ENCODE results near the gene GHR.

Gene GHR

DNA sequence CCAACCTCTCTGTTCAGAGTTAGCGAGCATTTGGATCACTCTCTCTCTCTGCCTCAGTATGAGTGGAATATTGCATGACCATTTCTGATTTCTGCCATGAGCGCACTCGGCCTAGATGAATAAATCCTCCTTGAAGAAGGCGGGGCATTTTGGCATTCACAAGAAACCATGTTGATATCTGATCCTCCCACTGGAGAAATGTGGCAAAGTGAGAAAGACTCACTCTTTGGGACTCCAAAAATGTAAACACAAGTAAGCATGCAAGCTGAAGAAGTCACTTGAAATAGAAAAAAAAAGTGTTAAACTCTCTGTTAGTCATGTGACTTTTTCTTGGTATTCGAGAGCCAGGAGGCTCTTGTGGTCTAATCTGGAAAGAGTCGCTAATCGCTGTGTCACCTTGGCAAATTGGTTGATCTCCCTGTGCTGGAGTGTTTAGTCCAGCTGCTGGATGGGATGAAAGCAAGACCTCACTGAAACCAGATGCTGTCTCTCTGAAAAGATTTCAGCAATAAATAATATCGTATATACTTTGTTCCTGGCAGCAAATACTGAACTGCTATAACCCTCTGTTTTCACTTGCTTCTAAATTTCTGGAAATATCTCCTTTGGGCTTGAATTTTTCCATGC, 95.5 kb downstream of the GHR start:
- no peak for DNase-seq

GRCh38 chr5:42520203-42520602, 97.0 kb downstream of the GHR start:
- DNase-seq = no peak

DNA sequence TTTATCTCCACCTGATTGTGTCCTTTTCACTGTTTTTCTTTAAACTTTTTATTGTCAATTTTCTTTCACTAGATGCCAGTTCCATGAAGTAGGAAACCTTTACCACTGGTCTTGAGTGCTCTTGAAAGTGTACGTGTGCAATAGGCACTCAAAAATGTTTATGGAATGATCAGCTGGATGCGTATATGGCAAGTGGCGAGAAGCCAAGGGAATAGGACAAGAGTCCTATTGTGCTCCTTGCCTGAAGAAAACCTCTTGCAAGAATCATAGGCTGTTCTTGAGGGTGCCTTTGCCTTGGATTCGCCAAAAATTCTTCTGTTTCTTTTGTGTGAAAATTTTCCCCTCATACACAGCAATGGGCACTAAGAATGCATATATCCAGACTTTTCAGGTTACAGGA, 97.7 kb downstream of the GHR start:
- DNase-seq = no peak

- DNase-seq = no peak
These were observed 98.2 kb downstream of the GHR start for GRCh38 chr5:42521406-42521805.

- no peak for DNase-seq
These were observed 99.5 kb downstream of the GHR start for GRCh38 chr5:42522783-42523182.

- no peak for DNase-seq
These were observed 102.9 kb downstream of the GHR start for GRCh38 chr5:42526179-42526578.

GRCh38 chr5:42531611-42532010, 108.4 kb downstream of the GHR start:
- DNase-seq = no peak

DNA sequence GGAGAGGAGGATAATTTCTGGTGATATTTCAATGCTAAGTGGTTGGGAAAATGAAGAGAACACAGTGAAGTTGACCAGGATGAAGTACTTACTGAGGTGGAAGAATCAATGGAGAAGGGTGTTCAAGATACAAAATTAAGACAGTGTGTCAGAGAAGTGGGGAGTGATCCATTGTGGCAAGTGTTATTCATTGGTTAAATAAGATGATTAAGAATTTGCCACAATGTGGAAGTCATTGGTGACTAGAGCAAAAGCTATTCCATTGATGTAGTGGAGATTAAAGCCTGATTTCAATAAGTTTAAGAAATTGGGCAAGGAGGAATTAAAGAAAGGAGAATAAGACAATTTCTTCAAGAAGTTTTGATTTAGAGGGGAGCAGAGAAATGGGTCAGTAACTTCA, 118.9 kb downstream of the GHR start:
- DNase-seq = no peak

GRCh38 chr5:42543774-42544173, 120.5 kb downstream of the GHR start:
- DNase-seq = no peak

GRCh38 chr5:42545038-42545437, 121.8 kb downstream of the GHR start:
- DNase-seq = no peak

- no peak for DNase-seq
These were observed 123.9 kb downstream of the GHR start for GRCh38 chr5:42547141-42547540.

GRCh38 chr5:42547894-42548293, 124.7 kb downstream of the GHR start:
- DNase-seq = no peak

DNA sequence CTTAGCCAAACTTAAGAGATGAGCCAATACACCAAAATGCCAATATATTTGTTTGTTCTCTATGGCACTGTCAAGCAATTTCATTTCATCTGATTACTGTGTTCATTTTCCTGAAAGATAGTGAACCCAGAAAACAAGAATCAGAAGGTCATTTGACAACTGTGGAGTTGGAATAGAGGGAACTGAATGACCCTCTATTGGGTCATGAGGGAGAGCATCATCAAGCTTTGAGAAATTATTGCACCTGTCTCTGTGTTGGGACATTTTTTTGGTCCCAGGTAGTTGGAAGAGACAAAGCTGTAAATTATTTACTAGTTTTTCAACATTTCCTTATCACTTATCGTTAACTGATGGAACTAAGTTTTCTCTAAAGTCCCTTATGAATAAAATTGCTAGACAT, 129.4 kb downstream of the GHR start:
- DNase-seq = no peak

DNA sequence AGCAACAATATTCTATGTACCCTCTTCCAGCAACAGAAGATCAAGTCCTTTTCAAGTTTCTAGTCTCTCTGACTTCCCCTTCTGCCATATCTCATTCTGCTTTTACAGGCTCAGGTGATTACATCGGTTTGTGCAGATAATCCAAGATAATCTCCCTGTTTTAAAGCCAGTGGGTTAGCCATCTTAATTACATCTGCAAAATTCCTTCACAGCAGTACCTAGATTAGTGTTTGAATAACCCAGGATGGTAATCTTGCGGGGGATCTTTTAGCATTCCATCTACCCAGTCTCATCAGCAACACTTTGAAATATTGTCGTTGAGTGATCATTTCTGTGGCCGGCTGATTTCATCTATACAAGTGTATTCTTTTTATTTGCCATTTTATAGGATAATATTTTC, 130.2 kb downstream of the GHR start:
- DNase-seq = no peak

DNA sequence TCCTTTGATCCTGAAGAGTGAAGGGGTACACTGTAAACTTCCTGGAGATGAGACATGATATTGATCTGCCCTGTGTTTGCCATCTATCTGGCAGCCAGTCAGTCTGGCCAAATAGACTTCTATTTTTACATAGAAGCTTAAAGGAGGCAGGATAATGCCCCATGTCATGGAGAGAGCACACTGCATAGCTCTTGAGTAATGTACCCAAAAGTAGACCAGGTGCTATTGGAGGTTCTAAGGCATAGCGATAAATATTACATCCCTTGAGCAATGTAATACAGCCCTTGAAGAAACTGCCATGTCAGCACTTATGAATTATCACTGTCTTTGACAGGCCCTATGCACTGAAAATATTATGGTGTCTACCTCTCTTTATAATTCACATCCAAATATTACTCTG, 131.8 kb downstream of the GHR start:
- DNase-seq = no peak

DNA sequence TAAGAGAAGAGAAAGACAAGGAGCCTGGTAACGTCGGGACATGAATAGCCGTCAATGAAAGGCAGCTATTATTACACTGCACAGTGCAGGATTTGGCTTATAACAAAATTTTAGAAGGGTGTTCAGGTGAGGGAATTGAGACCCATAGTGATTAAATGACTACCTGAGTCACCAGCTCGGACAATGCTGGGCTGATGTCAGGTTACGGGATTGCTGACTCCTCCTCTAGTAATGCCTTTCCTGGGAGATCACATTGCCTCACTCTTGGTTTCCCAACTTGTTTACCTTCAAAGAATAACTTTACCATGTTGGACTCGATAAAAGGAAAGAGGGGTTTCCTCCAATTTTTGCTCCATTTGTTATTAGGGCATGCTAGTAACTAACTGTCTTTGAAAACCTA, 132.6 kb downstream of the GHR start:
- DNase-seq = no peak

DNA sequence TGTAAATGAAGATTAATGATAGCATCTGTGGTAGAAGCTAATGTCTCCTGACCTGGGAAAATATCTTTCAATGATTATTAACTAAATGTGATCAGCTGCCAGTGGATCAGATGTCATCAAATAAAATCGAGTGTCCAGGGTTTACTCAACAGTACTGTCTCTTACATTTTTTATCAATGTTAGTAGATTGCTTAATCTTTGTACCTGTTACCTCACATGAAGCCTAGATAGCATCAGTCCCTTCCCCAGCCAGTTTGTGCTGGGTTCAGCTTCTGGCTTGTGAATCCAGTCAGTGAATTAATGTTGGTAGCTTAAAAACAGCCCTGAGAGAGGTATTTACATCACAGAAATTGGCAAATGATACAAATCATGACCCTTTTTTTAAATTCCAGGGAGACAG, 134.4 kb downstream of the GHR start:
- no peak for DNase-seq

DNA sequence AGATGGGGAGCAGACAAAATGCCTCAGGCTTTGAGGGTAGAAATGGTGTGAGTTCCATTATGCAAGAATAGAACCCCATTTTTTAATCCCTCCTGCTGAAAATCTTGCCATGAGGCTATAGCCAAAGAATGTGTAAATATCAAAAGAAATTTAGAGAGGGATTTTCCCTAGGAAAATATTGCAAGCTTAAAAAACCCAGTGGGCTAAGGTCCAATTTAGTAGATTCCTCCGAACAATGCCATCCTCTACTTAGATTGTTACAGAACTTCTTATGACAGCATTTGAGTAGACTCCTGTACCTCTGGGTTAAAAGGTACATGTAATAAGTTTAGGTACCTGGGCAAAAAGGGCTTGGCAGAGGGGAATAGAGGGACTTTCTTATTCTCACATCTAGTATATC, 138.4 kb downstream of the GHR start:
- DNase-seq = no peak

GRCh38 chr5:42564689-42565356, 141.6 kb downstream of the GHR start:
- DNase-seq = no peak

- no peak for DNase-seq
These were observed 143.5 kb downstream of the GHR start for GRCh38 chr5:42566652-42567295.

DNA sequence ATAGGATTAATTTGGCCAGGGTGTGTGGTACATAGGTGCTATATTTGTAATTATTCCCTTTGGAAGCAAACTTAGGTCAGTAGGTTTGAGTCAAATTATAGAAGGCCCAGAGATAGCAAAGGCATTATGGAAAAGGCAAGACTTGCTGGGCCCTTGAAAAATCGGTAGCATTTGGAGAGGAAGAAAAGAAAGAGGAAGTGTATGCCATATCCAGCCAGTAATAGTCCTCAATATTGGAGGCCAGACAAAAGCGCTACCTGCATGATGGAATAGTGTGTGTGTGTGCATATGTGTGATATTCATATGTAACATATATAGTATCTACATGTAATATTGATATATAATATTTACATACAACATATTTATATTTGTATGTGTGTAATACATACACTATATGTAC, 146.1 kb downstream of the GHR start:
- DNase-seq = no peak

GRCh38 chr5:42569953-42570548, 146.8 kb downstream of the GHR start:
- DNase-seq = no peak

DNA sequence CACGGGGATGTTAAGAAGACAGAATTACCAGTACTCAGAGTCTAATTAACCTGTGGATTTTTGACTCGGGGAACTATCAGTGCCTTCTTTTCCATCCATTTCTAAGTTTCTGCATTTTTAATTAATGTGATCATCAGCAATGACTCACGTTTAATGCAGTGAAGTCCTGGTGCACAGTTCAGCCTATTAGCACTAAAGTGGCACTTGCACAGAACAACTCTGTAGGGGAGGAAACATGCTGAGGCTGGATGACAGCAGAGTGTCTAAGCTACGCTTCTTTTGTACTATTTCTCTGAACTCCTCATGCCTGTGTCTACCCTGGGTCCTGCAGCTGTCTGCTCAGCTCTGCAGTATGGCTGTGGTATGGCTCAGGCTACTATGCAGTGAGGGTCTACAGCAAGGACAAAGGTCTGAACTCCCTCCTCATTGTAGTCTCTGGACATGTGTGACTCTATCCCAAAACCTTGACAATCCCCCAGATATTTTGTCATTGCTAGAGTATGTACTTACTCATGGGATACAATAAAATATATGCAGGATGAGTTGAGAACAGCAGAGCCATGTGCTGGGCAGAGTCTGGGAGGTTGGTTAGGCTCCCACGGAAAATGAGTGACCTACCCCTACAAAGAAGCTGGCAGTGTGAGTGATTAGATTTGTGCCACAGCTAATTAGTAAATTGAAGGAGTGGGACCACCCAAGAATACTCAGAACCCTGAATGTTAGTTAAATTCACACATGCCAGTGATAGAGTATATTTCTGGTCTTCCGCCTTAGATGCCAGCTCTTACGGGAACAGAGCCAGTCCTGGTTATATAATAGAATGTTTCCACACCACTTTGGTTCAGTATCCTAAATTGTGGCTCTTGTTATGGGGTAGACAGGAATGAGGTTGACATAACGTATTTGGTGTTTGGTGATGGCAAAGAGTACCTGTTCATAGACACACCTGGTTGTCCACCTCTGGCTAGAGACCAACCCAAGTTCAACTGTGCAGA, 148.0 kb downstream of the GHR start:
- DNase-seq = no peak
